NCI-H1417 treated with DMSO at 0.1 percent for 48 hours (cell line): Measurements from ENCODE around the gene PPM1H.

ENCODE experiments used
- DNase-seq: peaks from one replicate; lab custom pipeline; 2025; lab: John Stamatoyannopoulos, UW

Gene PPM1H

DNA sequence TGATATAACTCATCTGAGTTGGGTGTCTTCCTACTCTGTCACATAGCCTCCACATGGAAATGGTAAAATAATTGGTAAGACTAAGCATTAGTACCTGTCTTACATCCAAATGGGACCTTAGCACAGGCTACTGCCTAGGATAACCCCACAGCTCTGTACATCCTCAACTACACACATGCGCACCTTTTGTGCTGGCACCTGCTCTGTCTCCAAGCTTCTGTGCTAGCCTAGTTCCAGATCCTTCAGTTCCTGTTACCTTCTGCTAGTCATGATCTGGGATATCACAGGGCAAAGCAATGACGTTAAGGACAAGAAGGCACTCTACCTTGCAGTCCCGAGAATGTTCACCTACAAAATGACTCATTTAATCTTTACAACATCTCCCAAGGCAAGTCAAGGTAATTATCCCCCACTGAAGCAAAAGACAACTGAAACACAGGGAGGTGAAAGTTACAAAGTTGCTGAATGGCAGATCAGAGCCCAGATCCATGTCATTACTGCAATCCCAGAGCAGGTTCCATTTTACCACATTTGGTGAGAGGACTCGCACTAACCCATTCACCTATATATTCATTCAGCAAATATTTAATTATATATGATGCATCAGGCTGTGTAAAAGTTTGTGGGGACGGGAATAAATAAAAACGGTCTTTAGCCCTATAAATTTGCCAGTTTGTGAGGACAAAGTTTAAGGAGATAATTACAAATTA is 61.7 kb downstream of the PPM1H start:
- no peak for DNase-seq

GRCh38 chr12:62868820-62869219 is 66.1 kb downstream of the PPM1H start:
- no peak for DNase-seq

GRCh38 chr12:62866451-62867082 is 68.4 kb downstream of the PPM1H start:
- DNase-seq = no peak

DNA sequence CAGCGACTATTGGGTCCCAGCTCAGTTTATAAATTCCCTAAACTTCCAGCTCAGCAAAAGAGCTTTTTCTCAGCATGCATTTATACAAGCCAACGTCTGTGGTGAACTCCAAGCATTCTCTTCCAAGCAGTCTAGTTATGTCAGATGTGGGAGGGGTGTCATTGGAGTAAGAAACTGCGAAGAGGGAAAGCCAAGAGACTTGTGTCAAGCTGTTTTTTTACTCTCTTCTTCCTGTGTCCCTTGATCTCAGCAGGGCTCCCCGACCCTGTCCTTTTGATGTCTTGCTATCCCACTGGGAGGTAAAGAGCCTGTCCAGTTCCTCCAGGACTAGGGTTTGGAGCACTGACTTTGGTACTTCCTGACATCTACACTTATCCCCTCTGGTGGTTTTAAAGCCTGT is 69.0 kb downstream of the PPM1H start:
- DNase-seq = no peak

GRCh38 chr12:62865065-62865464 is 69.9 kb downstream of the PPM1H start:
- no peak for DNase-seq

DNA sequence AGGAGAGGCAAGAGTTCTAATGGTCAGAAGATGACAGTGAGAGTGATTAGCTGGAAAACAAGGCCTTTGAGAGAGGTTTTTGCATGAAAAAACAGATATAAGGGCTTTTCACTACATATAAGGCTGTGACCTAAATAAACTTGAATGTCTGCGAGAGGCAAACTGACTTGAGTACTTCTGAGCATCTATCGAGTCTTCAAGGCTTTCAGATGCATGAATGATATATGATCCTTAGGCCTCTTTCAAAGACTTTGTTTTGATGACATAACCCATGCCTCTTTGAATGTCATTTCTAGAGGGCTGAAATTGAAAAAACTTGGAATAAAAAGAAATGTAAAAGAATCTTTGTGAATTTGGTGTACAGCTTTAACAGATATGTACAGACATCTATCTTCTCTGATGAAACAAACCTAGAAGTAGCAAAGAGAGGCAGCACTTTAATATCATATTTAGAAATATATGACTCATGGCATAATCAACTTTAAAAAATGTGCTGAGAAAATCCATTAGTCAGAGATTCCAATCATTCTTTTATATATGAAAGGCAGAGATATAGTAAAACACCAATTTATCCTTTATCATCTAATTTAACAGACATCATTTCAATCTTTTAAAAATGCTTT is 72.6 kb downstream of the PPM1H start:
- no peak for DNase-seq

DNA sequence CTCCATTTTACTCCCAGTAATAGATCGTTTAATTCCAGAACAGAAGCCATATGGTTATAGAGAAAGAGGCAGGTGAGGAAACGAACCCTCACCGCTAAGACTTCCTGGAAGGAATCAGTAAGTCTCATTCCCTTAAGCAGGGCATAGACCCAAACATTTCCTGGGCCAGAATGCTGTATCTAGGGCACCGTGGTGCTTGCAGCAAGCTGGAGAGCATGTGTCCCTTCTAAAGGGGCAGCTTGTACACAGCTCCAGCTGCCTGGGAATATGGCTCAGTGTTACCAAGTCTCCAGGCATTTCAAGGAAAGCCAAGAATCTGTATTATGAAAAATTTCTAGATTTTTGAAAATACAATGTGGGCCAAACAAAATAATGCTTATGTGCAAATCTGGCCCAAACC is 73.4 kb downstream of the PPM1H start:
- DNase-seq = no peak

- no peak for DNase-seq
These were observed 74.2 kb downstream of the PPM1H start for GRCh38 chr12:62860501-62861411.

DNA sequence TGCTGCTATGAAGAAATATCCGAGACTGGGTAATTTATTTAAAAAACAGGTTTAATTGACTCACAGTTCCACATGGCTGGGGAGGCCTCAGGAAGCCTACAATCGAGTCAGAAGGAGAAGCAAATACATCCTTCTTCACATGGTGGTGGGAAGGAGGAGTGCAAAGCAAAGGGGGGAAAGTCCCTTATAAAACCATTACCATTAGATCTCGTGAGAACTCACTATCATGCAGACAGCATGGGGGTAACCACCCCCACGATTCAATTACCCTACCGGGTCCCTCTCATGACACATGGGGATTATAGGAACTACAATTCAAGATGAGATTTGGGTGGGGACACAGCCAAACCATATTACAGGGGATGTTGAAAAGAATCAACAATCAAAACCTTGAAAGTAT is 74.9 kb downstream of the PPM1H start:
- no peak for DNase-seq

GRCh38 chr12:62859321-62859737 is 75.6 kb downstream of the PPM1H start:
- no peak for DNase-seq

DNA sequence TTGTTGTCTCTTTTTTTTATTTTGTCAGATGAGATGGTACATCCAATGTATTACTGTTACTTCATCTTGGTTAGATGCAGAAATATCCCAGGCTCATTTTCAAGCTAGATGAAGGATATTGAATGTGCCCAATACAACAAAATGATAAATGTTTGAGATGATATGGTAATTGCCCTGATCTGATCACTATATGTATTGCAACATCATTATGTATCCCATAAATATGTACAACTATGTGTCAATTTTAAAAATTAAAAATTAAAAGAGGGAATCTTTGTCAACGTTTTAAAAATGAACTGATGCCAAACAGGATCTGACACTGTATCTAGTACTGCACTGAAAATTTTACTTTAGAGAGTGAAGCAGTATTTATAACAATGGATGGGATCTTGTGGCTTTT is 78.5 kb downstream of the PPM1H start:
- DNase-seq = no peak

- no peak for DNase-seq
These were observed 80.9 kb downstream of the PPM1H start for GRCh38 chr12:62854024-62854423.

GRCh38 chr12:62849398-62849797 is 85.6 kb downstream of the PPM1H start:
- no peak for DNase-seq

DNA sequence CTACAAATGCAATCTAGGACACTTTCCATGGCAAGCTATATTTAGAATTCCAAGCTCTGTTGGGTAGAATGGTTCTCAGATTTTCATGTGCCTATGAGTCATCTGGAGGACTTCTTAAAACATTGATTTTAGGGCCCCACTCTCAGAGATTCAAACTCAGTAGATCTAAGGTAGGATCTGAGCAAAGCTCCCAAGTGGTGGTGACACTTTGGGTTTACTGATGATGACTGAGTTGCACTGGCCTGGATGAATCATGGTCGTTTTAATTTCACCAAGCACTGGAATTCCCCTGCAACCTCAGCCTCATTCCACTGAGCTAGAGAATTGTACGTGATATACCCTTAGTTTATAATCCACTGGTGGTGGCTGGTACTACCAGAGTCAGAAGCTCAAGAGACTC is 86.5 kb downstream of the PPM1H start:
- DNase-seq = no peak

- no peak for DNase-seq
These were observed 87.2 kb downstream of the PPM1H start for GRCh38 chr12:62847709-62848108.

DNA sequence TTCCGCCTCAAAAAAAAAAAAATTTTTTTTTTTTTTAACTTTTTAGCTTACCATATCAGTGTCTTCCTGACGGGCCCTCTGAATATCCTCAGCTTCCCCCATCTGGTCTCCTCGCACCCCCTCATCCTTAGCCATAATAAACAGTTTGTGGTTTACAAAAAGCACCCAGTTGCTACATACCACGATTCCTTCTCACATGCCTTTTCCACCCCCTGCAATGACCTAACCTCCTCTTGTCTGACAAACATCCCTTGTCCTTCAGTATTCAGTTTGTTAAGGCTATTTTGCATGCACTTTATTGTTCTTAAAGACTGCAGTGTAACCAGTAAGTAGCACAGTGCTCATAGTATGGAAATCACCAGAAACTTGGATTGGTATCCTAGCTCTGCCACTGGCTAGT is 88.5 kb downstream of the PPM1H start:
- DNase-seq = no peak

DNA sequence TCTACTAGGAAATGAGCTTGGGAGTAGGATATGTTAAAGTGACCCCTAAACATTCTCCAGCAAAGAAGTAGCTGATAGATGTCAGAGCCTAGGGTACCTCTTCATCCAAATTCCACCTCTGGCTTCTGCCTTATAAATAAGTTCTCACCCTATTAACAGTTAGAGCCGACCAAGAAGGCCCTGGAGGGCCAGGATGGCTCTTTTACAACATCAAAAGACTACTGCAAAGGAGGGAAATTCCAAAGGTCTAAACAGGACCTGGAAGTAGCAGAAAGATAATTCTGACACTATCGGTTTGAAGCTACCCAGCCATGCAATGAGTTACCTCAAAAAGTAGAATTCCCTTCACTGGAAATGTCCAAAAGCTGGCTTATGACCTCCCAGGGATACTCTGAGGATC is 90.0 kb downstream of the PPM1H start:
- no peak for DNase-seq

DNA sequence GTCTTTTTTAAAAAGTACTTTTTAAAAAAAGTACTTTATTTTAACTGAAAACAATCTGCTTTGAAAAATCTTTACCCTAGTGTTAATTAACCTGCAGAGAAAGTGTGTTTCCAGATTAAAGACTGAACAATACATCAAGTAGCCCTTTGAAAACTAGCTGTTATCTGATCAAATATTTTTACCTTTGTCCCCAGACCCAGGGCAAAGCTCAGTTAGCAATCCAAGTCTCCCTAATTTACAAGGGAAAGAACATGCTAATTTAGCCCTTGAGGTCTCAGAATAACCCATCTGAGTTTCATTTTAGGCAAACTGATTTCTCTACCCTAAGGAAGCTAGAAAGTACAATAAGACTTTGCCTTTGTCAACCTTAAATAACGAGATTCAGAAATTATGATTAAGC is 91.2 kb downstream of the PPM1H start:
- DNase-seq = no peak

GRCh38 chr12:62841846-62842245 is 93.1 kb downstream of the PPM1H start:
- DNase-seq = no peak

- no peak for DNase-seq
These were observed 94.1 kb downstream of the PPM1H start for GRCh38 chr12:62840806-62841205.

DNA sequence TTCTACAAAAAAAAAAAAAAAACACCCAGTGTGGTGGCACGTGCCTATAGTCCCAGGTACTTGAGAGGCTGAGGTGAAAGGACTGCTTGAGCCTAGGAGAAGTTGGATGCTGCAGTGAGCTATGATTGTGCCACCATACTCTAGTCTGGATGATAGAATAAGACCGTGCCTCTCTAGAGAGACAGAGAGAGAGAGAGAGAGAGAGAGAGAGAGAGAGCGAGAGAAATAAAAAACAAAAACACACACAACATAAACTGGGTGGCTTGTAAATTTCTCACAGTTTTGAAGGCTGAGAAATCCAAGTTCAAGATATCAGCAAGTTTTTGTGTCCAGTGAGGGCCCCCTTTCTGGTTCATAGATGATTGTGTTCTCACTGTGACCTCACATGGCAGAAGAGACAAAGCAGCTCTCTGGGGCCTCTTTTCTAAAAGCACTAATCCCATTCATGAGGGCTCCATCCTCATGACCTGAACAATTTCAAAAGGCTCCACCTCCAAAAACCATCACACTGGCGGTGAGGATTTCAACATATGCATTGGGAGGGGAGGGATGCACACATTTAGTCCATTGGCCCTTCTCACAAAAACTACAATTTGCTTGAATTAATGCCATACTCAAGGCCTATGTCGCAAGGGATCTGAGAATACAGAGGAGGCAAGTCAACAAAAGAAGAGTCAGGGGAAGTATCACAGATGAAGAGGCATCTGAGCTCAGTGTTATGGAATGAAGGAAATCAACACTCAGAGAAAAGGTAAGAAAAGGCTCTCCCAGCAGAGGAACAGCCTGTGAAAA is 94.9 kb downstream of the PPM1H start:
- DNase-seq = no peak
